Lung (tissue), 12 donors: ENCODE measurements around the gene ZNF860. TPM values are rescaled to one million over a fixed set of nuclear protein-coding genes. Genes with fewer than 3 reads are reported as not detected.

Experiments
- ATAC-seq: fragments of 200-7000 bp; cut with Tn5 transposase; one replicate; pipeline ENCODE4 v1.9.1; 2020; ENCODE audit warnings: moderate number of reproducible peaks; ENCODE audit not compliant: insufficient read depth, low FRiP score
- DNase-seq, 3 donors: peaks; one replicate each; pipeline ENCODE4 v3.0.0-alpha.2; 2013 to 2017
- H3K27ac ChIP-seq, 2 donors: one replicate each; pipeline ENCODE4 v1.5.1; 2013; ENCODE audit warnings: mild to moderate bottlenecking in 2 of 2, moderate library complexity in 2 of 2, control low read depth in 1 of 2, inconsistent platforms in 1 of 2, low read depth in 1 of 2, low read length in 1 of 2
- H3K27me3 ChIP-seq, 3 donors: one replicate each; pipeline ENCODE4 v1.5.1; 2013; ENCODE audit warnings: low read length in 2 of 3; ENCODE audit not compliant: control insufficient read depth in 3 of 3, insufficient read depth in 3 of 3
- H3K36me3 ChIP-seq, 4 donors: one replicate each; pipeline ENCODE4 v1.5.1; 2013; ENCODE audit warnings: low read length in 4 of 4, mild to moderate bottlenecking in 1 of 4, moderate library complexity in 1 of 4; ENCODE audit not compliant: control insufficient read depth in 4 of 4, insufficient read depth in 4 of 4
- H3K4me1 ChIP-seq, 5 donors: one replicate each; pipeline ENCODE4 v1.5.1; 2013; ENCODE audit warnings: low read length in 5 of 5, mild to moderate bottlenecking in 2 of 5, moderate library complexity in 1 of 5; ENCODE audit not compliant: control insufficient read depth in 5 of 5, insufficient read depth in 5 of 5
- H3K4me3 ChIP-seq: one replicate; pipeline ENCODE4 v1.5.1; 2013; ENCODE audit warnings: mild to moderate bottlenecking, control low read depth, moderate library complexity
- H3K9ac ChIP-seq, 2 donors: one replicate each; pipeline ENCODE4 v1.5.1; 2013; ENCODE audit warnings: low read length in 2 of 2, control low read depth in 1 of 2; ENCODE audit not compliant: insufficient read depth in 1 of 2
- H3K9me3 ChIP-seq, 4 donors: one replicate each; pipeline ENCODE4 v1.5.1; 2013; ENCODE audit warnings: low read length in 3 of 4, mild to moderate bottlenecking in 1 of 4, moderate library complexity in 1 of 4; ENCODE audit not compliant: control insufficient read depth in 4 of 4, insufficient read depth in 3 of 4
- WGBS, 2 donors: extraction: QIAGEN DNeasy Blood & Tissue Kit; methylation state at CpG; one replicate each; pipeline ENCODE4 v1.1.7; 2013; 5-methylcytosine and 5-hydroxymethylcytosine counted together
- polyA plus RNA-seq, 2 donors: library from polyadenylated mRNA; stranded (reverse); fragments of 200-250 nt; gene quantifications; one replicate each; pipeline ENCODE4 v1.2.1, GENCODE V29; 2013
- total RNA-seq, 2 donors: library from RNA; depleted of rRNA in 1 of 2; stranded (reverse); fragments of >200 nt in 1 of 2; gene quantifications; one replicate each; pipeline ENCODE4 v1.2.1, GENCODE V29; 2014 to 2021
- TF ChIP-seq, protein P1 (sequence below): IDR thresholded peaks from 2 replicates; pipeline ENCODE4 v1.5.1; 2012; ENCODE audit warnings: mild to moderate bottlenecking; ENCODE audit errors: control extremely low read depth, extremely low read depth
- donor health status: control.
- donor health status: control.
- donor health status: Bipolar disorder and iron deficiency.
- donor health status: healthy.
- donor health status: DM: yes; HTN: yes; CAD: no.

The ZNF860 gene
- total and polyA plus RNA-seq, 4 donors: 0.35 to 2.6 (median 1.4) TPM

DNA sequence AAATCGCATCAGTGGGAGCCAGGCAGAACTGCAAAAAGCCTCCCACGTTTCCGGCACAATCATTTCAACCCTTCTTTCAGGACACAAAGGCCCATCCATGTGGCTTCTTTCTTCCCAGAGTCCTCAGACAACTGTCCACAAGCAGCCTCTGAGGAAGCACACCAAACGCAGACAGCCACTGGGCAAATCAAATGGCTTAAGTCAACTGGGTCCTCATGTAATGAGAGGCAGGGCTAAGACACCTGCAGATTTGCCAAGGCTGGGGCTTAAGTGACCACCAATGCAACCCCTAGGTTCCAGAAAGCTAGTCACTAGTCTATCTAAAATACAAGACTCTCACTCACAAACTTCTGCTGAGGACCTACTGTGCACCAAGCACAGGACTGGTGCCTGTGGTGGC, 8.5 kb upstream of the ZNF860 start:
- Histone ChIP-seq H3K4me3 (no peak overlapping the region), H3K27me3 (no peaks in the 10 kb centered on the region), H3K27ac (no peak overlapping the region), H3K9ac (no peak overlapping the region), H3K9me3 (no peaks in the 10 kb centered on the region), H3K36me3 (no peaks in the 10 kb centered on the region), H3K4me1 (peaks cover 0 to 11% (median 6%) of the 10 kb centered on the region in 5 donors)
- TF ChIP-seq, protein P1, sequence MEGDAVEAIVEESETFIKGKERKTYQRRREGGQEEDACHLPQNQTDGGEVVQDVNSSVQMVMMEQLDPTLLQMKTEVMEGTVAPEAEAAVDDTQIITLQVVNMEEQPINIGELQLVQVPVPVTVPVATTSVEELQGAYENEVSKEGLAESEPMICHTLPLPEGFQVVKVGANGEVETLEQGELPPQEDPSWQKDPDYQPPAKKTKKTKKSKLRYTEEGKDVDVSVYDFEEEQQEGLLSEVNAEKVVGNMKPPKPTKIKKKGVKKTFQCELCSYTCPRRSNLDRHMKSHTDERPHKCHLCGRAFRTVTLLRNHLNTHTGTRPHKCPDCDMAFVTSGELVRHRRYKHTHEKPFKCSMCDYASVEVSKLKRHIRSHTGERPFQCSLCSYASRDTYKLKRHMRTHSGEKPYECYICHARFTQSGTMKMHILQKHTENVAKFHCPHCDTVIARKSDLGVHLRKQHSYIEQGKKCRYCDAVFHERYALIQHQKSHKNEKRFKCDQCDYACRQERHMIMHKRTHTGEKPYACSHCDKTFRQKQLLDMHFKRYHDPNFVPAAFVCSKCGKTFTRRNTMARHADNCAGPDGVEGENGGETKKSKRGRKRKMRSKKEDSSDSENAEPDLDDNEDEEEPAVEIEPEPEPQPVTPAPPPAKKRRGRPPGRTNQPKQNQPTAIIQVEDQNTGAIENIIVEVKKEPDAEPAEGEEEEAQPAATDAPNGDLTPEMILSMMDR: no peak
- DNase-seq (no peak), ATAC-seq (no peak)
- 71 to 94% methylated on average over 4 of the region's 4 CpGs for WGBS, 2 donors

DNA sequence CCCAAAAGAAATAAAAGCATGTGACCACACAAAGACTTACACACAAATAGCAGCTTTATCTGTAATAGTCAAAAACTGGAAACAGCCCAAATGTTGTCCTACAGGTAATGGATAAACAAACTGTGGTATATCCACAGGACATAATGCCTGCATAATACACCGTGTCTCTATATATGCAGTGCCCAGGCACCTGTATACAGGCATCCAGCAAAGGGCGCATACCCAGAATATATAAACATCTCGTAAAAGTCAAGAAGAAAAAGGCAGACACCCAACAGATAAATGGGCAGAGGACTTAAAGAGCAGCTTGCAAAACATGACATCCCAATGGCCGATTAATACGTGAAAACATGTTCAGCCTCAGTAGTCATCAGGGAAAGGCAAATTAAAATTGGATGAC, 7.7 kb upstream of the ZNF860 start:
- no peaks in the 10 kb centered on the region for H3K36me3 ChIP-seq
- ATAC-seq (no peak), DNase-seq (no peak)
- no peaks in the 10 kb centered on the region for H3K27me3 ChIP-seq
- H3K27ac ChIP-seq: no peak overlapping the region
- TF ChIP-seq, protein P1: no peak
- H3K4me3 ChIP-seq: no peak overlapping the region
- no peaks in the 10 kb centered on the region for H3K9me3 ChIP-seq
- H3K4me1 ChIP-seq: peaks cover 0 to 10% (median 2%) of the 10 kb centered on the region in 5 donors
- WGBS, 2 donors: 94 to 96% methylated on average over 5 of the region's 5 CpGs
- H3K9ac ChIP-seq: no peak overlapping the region

DNA sequence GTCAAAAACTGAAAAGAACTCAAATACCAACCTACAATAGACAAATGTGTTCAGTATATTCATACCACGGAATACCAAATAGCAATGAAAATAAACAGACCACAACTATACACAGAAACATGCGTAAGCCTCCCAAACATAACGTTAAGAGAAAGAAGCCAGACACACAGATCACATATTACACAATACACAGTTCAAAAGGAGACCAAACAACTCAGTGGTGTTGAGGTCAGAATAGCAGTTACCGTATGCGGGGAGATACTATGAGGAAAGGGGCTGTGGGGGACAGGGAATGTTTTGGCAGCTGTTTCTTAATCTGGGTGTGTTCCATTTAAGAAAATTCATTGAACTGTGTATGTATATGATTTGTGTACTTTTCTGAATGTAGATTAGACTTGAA, 7.1 kb upstream of the ZNF860 start:
- no peaks in the 10 kb centered on the region for H3K9me3 ChIP-seq
- ATAC-seq: no peak
- TF ChIP-seq, protein P1: no peak

DNA sequence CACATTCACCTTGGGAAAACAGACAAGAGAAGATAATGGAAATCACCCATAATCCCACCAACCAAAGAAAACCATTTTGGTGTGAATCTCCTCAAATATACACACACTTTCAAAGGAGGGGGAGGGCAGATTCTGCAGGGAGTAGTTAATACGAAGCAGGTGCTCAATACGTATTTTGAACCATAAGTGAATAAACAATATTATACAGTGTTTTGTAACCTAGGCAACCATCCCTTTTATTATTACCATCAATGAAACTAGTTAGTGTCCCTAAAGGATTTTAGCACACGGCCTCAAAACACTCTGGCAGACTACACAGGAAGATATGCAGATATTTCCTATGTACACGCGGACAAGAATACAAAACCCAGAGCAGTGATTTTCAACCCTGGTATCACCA, 6.6 kb upstream of the ZNF860 start:
- TF ChIP-seq, protein P1: no peak
- Histone ChIP-seq H3K4me3 (no peak overlapping the region), H3K27me3 (no peaks in the 10 kb centered on the region), H3K36me3 (no peaks in the 10 kb centered on the region), H3K4me1 (peaks cover 0 to 12% (median 2%) of the 10 kb centered on the region in 5 donors), H3K9ac (no peak overlapping the region), H3K9me3 (no peaks in the 10 kb centered on the region), H3K27ac (no peak overlapping the region)
- WGBS, 2 donors: 82 to 90% methylated on average over 5 of the region's 5 CpGs
- ATAC-seq (no peak), DNase-seq (no peak)

More for the DNA sequence above, 7.1 kb upstream of the ZNF860 start:
- H3K36me3 ChIP-seq: no peaks in the 10 kb centered on the region
- H3K27ac ChIP-seq: no peak overlapping the region
- H3K27me3 ChIP-seq: no peaks in the 10 kb centered on the region
- no peak overlapping the region for H3K4me3 ChIP-seq
- 70 to 72% methylated on average over 5 of the region's 5 CpGs for WGBS, 2 donors
- H3K4me1 ChIP-seq: peaks cover 0 to 10% (median 2%) of the 10 kb centered on the region in 5 donors
- DNase-seq: no peak
- no peak overlapping the region for H3K9ac ChIP-seq
